ENCODE results near the gene ACSL1. TPM values are rescaled to one million over a fixed set of nuclear protein-coding genes. Genes with fewer than 3 reads are reported as not detected.

The ACSL1 gene
- total RNA-seq, 1 donor from 2014 or later, result 6.4 TPM

DNA sequence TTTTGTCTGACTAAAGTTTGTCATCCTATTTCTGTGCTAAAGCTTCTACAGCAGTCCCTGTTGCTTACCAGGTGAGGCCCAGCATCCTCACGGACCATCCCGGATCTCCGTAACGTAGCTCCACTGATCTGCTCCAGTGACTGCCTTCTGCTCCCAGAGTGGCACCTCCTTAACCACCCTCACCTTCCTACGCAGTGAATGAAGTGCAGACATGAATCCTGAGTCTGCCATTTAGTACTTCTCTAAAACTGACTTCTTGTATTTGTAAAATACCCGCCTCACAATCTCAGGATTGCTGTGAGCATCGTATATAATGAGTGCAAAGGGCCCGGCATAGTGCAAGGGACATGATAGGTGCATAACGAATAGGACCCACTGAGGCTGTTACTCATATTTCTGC lies 27.7 kb upstream of the ACSL1 start:
- no peak overlapping the region for H3K4me3 Mint-ChIP-seq (ENCODE audit: low read depth)
- H3K36me3 Mint-ChIP-seq (ENCODE audit: insufficient read depth), result no peaks in the 10 kb centered on the region
- H3K4me1 Mint-ChIP-seq (ENCODE audit: low read depth), result peaks cover 2% of the 10 kb centered on the region
- H3K9me3 Mint-ChIP-seq (ENCODE audit: low read depth), result no peaks in the 10 kb centered on the region
- TF ChIP-seq, protein P1, sequence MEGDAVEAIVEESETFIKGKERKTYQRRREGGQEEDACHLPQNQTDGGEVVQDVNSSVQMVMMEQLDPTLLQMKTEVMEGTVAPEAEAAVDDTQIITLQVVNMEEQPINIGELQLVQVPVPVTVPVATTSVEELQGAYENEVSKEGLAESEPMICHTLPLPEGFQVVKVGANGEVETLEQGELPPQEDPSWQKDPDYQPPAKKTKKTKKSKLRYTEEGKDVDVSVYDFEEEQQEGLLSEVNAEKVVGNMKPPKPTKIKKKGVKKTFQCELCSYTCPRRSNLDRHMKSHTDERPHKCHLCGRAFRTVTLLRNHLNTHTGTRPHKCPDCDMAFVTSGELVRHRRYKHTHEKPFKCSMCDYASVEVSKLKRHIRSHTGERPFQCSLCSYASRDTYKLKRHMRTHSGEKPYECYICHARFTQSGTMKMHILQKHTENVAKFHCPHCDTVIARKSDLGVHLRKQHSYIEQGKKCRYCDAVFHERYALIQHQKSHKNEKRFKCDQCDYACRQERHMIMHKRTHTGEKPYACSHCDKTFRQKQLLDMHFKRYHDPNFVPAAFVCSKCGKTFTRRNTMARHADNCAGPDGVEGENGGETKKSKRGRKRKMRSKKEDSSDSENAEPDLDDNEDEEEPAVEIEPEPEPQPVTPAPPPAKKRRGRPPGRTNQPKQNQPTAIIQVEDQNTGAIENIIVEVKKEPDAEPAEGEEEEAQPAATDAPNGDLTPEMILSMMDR (IDR thresholded peaks at IDR 0.05; ENCODE audit: unreplicated experiment), result no peak
- H3K27me3 Mint-ChIP-seq, result peaks cover 13% of the 10 kb centered on the region
- H3K27ac Mint-ChIP-seq, result no peak overlapping the region
- no peak for DNase-seq (ENCODE audit: low spot score, unreplicated experiment)

DNA sequence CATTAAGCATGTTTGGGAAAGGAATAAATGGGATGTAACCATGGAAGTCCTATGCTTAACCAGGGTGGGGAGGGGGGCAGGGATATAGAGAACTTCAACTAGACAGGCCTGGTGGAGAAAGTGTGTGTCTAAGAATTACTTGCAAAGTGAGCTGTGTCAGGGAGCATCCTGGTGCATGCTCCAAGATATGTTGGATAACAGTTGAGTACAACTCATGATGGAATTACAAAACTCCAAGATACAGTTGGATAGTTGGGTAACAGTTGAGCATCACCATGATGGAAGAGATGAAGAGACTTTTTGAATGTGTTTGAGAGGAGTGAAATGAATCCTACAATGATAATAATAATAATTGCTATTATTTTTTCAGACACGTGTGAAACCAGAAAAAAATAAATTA lies 26.1 kb upstream of the ACSL1 start:
- TF ChIP-seq, protein P1 (IDR thresholded peaks at IDR 0.05; ENCODE audit: unreplicated experiment), result no peak
- Mint-ChIP-seq H3K27ac (no peak overlapping the region), H3K9me3 (ENCODE audit: low read depth) (no peaks in the 10 kb centered on the region), H3K36me3 (ENCODE audit: insufficient read depth) (no peaks in the 10 kb centered on the region), H3K27me3 (peaks cover 19% of the 10 kb centered on the region), H3K4me1 (ENCODE audit: low read depth) (peaks cover 2% of the 10 kb centered on the region), H3K4me3 (ENCODE audit: low read depth) (no peak overlapping the region)
- DNase-seq (ENCODE audit: low spot score, unreplicated experiment), result no peak

DNA sequence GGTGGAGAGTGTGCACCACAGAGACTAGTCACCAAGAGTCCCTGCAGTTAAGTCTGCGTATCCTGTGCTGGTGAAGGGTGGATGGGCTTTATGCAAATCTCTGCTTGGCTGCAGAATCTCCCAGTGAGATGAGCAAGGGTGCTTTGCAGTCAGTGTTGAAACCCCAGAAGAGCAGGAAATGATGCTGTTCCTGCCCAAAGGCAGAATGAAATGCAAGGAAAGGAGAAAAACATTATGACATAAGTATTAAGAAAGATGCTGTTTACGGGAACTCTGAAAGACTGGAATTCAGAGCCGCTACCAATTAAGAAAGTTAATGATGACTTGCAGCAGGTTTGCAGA lies 25.4 kb upstream of the ACSL1 start:
- TF ChIP-seq, protein P1 (IDR thresholded peaks at IDR 0.05; ENCODE audit: unreplicated experiment), result no peak
- Mint-ChIP-seq H3K4me1 (ENCODE audit: low read depth) (peaks cover 2% of the 10 kb centered on the region), H3K4me3 (ENCODE audit: low read depth) (no peak overlapping the region), H3K27ac (no peak overlapping the region), H3K36me3 (ENCODE audit: insufficient read depth) (no peaks in the 10 kb centered on the region), H3K9me3 (ENCODE audit: low read depth) (no peaks in the 10 kb centered on the region), H3K27me3 (peaks cover 24% of the 10 kb centered on the region)
- no peak for DNase-seq (ENCODE audit: low spot score, unreplicated experiment)

DNA sequence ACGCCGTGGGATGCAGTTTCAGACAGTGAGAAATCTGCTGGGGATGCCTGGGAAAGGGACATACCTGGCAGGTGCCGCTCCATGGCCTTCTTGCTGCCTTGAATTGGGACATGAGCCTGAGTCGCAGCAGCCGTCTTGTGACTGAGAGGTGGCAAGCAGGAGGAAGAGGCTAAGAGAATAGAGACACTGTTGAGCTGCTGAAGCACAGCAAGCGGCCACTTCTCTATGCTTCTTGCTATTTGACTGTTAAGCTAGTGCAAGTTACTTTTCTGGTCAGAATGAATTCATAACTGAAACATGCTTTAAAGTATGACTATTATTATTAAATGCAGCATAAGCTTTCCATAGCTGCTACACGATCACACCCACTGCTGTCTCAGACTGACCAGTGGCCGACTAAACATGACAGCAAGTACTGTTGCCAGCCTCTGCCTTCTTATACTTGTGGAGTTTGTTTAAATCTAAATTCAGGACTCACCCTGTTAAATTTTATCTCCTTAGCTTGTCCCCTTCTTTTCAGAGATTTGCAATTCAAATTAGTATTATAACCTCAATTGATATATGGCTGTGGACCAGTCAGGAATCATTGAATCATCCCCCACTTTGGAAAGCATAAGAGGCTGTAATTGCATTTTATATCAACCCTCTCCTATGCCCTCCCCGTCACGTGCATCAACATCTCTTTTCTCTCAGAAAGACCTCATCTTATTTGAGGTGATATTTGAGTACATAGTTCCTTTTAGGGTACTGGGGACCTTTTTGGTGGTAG lies 24.8 kb upstream of the ACSL1 start:
- no peak for DNase-seq (ENCODE audit: low spot score, unreplicated experiment)

DNA sequence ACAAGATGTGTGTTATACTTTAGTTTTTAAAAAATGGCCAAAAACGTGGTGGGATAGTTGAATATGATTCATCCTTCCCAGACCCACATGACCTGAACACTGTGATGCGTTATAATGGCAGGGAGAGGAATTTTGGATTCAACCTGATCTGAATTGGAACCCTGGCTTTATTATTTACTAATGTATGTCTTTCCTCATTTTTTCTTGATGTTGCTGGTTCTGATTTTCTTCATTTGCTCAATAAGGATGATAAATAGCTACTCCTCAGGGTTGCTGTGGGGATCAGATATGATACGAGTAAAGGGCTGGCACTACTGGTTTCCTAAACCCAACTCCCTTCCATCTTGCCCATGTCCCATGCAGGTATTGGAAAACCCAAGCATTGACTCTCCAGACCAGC lies 24.2 kb upstream of the ACSL1 start:
- H3K27me3 Mint-ChIP-seq, result peaks cover 27% of the 10 kb centered on the region
- TF ChIP-seq, protein P1 (IDR thresholded peaks at IDR 0.05; ENCODE audit: unreplicated experiment), result no peak
- H3K27ac Mint-ChIP-seq, result no peak overlapping the region
- no peak for DNase-seq (ENCODE audit: low spot score, unreplicated experiment)
- no peaks in the 10 kb centered on the region for H3K36me3 Mint-ChIP-seq (ENCODE audit: insufficient read depth)
- peaks cover 2% of the 10 kb centered on the region for H3K4me1 Mint-ChIP-seq (ENCODE audit: low read depth)
- H3K9me3 Mint-ChIP-seq (ENCODE audit: low read depth), result no peaks in the 10 kb centered on the region
- no peak overlapping the region for H3K4me3 Mint-ChIP-seq (ENCODE audit: low read depth)

More for the DNA sequence above, 24.8 kb upstream of the ACSL1 start:
- TF ChIP-seq, protein P1 (IDR thresholded peaks at IDR 0.05; ENCODE audit: unreplicated experiment), result no peak
- Mint-ChIP-seq H3K4me3 (ENCODE audit: low read depth) (no peak overlapping the region), H3K36me3 (ENCODE audit: insufficient read depth) (no peaks in the 10 kb centered on the region), H3K4me1 (ENCODE audit: low read depth) (peaks cover 2% of the 10 kb centered on the region), H3K27ac (no peak overlapping the region), H3K27me3 (peaks cover 24% of the 10 kb centered on the region), H3K9me3 (ENCODE audit: low read depth) (no peaks in the 10 kb centered on the region)
